CD4-positive, alpha-beta T cell treated with Interleukin-21 for 1 hour (primary cell): ENCODE measurements around the gene WNT9A.
"Not testable (repeated sequence)": the region's sequence is repeated elsewhere in the genome, so short reads cannot be mapped to it uniquely, and the experiment has no call there.

Source experiments
- DNase-seq: peaks from one replicate; pipeline ENCODE4 v3.0.0-alpha.2; 2020

The WNT9A gene

DNA sequence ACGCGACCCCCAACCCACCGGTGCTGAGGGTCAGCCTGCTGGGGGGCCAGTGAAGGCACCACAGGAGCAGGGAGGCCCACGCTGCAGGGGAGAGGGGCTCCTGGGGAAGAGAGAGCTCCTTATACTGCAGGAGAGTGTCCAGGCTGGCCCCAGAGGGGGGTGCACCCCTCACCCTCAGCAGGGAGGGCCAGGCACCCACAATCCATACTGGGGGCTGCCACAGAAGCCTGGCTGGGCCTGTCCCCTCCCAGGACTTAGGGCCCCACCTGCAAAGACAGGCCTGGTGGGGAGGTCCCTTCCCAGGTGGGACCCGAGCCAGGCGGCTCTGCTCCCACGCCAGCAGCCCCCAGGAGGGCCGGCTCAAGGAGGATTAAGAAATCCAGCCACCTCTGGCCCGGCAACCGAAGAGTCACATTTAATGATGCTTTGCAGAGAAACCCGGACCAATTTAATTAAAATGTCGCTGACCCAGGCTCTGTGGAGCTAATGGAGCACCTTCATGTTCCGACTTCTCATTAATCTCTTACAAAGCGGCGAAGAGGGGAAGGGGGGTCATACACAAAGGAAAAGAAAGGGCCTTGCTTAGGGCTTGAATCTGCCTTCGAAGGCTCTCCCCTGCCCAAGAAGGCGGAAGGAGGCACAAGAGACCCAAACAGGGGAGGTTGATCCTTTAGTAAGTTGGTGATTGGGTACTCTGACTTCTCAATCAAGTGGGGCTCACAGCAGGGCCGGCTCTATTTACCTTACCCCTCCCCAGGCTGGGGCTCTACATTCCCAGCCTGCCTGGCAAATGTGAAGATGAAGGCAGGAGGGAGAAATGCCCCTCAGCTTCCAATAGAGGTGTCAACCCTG lies 25.0 kb downstream of the WNT9A start:
- no peak for DNase-seq

DNA sequence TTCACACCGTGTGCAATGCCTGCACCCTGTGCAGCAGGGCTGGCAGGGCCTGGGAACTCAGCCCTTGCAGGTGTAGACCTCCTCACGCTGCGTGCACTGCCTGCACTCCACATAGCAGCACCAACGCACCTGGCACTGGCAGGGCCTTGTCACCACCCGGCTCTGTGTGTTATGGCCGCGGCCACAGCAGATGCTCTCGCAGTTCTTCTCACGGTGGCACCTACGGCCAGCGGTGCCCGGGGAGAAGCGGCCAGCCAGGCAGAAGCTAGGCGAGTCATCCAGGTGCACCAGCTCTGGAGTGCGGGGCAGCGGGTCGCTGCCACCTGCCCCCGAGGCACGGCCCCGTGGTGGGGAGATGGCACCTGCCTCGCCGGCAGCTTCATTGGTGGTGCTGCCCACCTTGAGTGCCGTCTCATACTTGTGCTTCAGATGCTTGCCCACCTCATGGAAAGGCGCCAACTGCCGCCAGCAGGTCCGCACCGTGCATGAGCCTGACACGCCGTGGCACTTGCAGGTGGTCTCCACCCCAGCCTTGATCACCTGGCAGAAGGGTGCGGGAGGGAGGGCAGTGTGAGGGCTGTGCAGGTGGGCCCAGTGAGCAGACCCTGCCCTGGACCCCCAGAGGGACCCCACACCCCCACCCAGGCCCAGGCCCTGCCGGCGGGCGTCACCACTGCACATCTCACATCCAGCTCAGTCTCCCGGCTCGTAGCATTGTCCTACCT lies 26.1 kb downstream of the WNT9A start:
- DNase-seq: no peak

DNA sequence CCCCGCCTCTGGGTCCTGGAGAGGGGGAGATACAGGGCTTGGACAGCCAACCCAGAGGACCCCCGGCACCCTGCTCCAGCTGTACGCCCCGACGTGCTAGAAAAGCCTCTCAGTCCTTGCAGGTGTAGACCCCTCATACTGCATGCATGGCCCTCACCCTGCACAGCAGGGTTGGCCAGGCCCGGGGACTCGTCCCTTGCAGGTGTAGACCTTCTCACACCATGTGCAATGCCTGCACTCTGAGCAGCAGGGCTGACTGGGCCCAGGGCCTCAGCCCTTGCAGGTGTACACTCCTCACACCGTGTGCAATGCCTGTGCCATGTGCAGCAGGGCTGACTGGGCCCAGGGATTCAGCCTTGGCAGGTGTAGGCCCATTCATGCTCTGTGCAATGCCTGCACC lies 26.8 kb downstream of the WNT9A start:
- no peak for DNase-seq

DNA sequence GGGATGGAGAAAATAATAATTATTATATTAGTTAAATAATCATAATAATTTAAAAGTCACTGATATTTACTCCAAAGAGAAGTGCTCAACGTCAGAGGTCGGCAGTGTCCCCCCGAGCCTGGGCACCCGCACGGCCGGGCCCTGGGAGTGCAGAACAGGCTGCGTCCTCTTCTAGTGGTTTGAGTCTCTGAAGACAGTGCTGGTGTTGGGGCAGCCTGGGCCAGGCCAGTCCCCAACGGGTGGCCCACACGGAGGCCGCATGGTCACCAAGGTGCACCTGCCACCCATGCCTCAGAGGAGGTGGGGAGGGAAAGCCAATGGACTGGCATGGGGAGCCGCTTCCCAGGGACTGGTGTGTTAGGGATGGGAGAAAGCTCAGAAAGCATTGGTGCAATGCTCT lies 27.3 kb downstream of the WNT9A start:
- no peak for DNase-seq

DNA sequence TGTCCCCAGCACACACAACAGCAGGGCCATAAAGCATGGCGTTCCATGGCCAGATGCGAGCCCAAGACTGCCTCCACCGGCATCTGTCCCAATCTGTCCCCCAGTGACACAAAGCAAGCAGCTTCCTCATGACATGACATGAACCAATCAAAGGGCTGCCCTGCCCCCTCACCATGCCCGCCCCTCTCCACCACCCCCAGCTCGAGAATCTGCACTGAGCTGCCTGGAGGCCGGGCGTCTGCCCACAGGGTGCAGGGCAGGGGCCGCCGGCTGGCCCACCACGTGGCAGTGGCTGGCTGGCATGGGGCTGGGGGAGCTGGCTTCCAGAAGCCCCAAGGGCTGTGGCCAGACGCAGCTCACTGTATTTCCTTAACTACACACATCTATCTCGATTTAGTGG lies 27.8 kb downstream of the WNT9A start:
- DNase-seq: no peak

DNA sequence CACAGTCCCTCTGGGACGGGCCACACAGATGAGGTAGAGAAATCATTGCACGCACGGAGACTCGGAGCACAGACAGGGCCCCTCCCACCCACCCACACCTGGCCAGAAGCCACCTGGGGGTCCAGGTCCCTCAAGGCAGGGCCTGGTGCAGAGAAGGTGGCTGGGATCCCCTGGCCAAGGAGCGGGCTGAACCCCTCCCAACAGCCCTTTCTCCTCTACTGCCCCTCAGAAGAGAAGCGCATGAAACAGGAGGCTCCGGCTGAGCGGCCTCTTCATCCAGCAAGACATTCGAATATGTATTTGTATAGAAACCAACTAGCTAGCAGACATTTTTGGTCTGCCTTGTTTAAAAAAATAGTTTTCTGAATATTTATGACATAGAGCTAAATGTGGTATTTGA lies 29.0 kb downstream of the WNT9A start:
- DNase-seq: no peak

- DNase-seq: no peak
Observed at GRCh38 chr1:227918083-227918700, 29.5 kb downstream of the WNT9A start.

GRCh38 chr1:227917081-227917950 lies 30.4 kb downstream of the WNT9A start:
- no peak for DNase-seq

- DNase-seq: no peak
Observed at GRCh38 chr1:227916655-227917054, 31.1 kb downstream of the WNT9A start.

DNA sequence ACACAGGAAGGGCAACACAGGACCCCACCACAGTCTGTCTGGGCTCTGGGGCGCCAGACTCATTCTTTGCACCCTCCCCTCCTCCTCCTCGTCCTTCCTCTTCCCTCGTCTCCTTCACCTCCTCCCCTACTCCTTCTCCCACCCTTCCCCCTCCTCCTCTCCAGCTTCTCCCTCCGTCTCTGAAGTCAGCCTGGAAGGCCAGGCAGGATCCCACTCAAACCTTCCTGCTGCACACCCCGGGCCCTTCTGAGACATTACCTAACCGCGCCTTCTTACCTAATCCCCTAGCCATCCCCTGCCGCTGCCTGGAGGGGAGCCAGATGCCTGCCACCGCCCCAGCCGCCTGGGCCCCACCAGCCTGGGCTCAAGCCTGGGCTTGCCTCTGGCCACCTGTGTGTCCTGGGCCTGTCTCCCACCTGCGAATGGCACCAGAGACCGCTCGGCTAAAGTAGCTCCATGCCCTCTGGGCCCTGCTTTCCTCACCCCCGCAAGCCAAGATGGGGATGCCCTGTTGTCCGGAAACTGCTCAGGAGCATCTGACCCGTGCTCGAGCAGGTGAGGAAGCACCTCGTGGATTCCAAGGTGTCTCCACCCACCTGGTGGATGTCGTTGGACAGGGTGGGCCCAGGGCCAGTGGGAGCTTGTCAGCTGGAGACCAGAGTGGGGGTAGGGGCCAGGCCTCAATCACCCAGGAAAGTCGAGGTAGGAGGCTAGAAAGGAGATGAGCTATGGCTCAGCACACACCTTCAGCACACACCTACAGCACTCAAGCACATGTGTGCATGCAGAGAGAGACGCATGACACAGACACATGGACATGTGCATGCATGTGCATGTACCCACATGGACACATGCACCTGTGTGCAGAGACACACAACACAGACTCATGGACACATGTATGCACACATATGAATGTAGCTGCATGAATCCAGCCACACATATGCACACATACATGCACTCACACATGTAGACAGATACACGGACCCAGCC lies 31.9 kb downstream of the WNT9A start:
- DNase-seq: no peak

DNA sequence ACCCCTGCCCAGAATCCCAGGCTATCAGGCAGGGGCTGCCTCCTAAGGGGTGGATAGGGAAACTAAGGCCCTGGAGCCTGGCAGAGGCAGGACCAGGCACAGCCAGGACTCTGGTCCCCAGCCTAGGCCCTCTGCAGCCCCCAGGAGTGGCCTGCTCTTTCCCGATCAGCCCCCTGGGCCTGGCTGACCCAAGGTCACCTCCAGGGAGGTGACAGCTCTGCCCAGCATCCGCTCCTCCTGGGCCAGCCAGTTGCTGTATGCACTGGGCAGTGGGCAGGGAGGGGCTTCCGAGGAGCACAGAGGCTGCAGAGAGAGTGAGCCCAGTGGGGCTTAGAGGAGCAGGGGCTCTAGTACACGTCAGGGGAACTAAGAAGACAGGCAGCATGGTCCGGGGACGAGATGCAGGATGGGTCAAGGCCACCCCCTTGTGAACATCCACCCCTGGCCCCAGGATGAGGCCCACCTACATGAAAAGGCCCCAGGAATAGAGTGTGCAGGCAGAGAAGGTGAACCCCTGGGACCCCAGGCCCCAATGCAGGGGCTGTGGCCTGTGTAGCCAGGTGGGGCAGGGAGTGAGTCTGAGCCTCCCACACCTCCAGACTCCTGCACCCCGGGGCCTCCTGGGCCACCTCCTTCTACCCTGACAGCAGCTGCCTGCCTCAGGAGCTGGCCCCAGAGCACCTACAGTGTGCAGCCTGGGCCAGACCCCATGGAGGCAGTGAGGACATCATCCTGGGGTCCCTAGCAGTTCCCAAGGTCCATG lies 32.8 kb downstream of the WNT9A start:
- no peak for DNase-seq

- DNase-seq: no peak
Observed at GRCh38 chr1:227913764-227914721, 33.7 kb downstream of the WNT9A start.

DNA sequence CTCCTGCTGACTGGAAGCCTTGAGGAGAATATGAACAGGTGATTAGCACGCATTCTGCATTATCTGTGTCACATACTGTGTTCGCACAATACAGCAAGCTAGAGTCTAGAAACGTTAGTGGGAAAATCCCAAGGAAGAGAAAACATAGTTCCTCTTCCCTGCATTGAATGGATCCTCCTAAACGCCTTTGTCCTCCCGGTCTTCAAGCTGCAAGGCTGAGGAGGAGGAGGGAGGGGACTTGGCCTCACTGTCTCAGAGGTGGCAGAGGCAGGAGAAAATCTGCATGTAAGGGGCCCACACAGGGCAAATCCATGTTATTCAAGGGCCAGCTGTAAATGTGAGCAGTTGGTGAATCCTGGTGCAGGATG lies 34.4 kb downstream of the WNT9A start:
- DNase-seq: no peak

DNA sequence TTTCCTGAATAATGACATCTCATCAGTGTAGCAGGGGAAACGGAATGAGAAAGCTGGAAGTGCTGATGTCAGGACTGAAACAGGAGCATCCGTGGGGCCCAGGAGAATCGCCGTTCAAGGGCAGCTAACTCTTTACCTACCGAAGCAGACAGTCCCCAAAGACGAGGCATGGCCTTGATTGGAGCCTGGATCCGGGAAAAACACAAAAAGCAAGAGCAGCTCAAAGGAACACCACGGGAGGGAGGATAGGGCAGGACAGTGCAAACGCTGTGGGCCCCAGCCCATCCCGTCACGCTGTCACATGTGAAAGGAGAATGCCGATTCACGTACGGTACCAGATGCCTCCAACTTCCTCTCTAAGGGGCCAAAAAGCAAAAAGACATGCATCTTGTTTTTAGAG lies 34.9 kb downstream of the WNT9A start:
- DNase-seq: no peak

DNA sequence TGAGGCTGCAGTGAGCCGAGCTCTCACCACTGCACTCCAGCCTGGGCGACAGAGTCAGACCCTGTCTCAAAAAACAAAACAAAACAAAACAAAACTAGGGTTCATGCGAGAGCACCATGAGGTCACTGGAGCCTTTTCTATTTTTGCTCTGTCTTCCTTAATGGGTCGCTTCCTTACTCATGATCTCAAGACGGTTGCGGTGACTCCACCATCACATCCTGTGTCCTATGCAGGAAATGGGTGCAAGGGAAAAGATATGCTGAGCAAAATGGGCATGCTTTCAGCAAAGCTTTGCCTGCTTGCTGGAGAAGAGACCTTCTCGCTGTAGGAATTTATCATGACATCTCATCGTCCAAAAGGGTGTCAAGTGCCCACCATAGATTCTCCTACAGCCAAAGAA lies 36.4 kb downstream of the WNT9A start:
- no peak for DNase-seq

GRCh38 chr1:227910511-227911153 lies 37.1 kb downstream of the WNT9A start:
- no peak for DNase-seq

- not testable (repeated sequence) for DNase-seq
Observed at GRCh38 chr1:227909923-227910328, 37.8 kb downstream of the WNT9A start.

DNA sequence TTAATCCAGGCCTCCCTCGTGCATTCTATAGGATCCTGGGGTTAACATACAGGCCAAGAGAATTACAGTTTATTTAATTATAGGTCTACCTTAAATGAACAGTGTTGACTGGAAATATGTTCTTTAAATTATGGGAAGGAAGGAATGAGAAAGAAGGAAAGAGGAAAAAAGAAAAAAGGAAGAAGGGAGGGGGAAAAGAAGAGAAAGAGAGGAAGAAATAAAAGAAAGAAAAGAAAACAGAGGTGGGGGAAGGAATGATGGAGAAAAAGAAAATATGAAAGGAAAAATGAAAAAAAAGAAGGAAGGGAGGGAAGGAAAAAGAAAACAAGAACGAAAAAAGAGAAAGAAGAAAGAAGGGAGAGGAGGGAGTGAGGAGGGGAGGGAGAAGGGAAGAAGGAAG lies 38.5 kb downstream of the WNT9A start:
- no peak for DNase-seq

- no peak for DNase-seq
Observed at GRCh38 chr1:227908359-227908758, 39.4 kb downstream of the WNT9A start.
